Endothelial cell of umbilical vein (primary cell): Measurements from ENCODE around the gene JAKMIP1. TPM values are rescaled to one million over a fixed set of nuclear protein-coding genes. Genes with fewer than 3 reads are reported as not detected.

Source experiments
- BruUV-seq: library from RNA; stranded (reverse); fragments of 400-500 nt; replicated peaks from 2 replicates; lab custom pipeline; 2021; lab: Mats Ljungman, UMichigan
- CTCF ChIA-PET: fragments of 300-600, 350-600 bp; sonication (Branson Sonifier 250); formaldehyde crosslinking; loops from one replicate; lab custom pipeline; 2021; ENCODE audit warnings: antibody characterized with exemption, inconsistent platforms; lab: Charles Lee
- POLR2A ChIA-PET: fragments of 300-600, 350-600 bp; sonication (Branson Sonifier 250); formaldehyde crosslinking; loops from one replicate; lab custom pipeline; 2021; ENCODE audit warnings: antibody characterized with exemption, inconsistent platforms; lab: Charles Lee
- DNase-seq: peaks from one replicate; pipeline ENCODE4 v3.0.0-alpha.2; 2011; ENCODE audit warnings: low read depth, low spot score
- FAIRE-seq: peaks from 2 replicates; lab custom pipeline; 2011; peaks lifted over from hg19 to GRCh38; lab: Jason Lieb, UNC
- H2AFZ ChIP-seq: 2 replicates; pipeline ENCODE4 v1.6.0; 2012; ENCODE audit warnings: low read depth, low read length, control low read depth, inconsistent platforms
- H3K27ac ChIP-seq: 2 replicates; pipeline ENCODE4 v1.5.1; 2011; ENCODE audit warnings: low read depth, mild to moderate bottlenecking, control low read depth, low read length, moderate library complexity; ENCODE audit not compliant: insufficient read depth
- H3K27me3 ChIP-seq, 2 experiments: 2 replicates each; pipeline versions ENCODE4 v1.6.0 to v1.6.1; 2011; ENCODE audit warnings: low read length in 2 of 2, mixed read lengths in 1 of 2; ENCODE audit not compliant: control insufficient read depth in 2 of 2, insufficient read depth in 2 of 2
- H3K36me3 ChIP-seq, 2 experiments: 2 replicates in 1 of 2; 3 replicates in 1 of 2; pipeline ENCODE4 v1.5.1; 2011; ENCODE audit warnings: low read length in 2 of 2, mild to moderate bottlenecking in 1 of 2, moderate library complexity in 1 of 2; ENCODE audit not compliant: control insufficient read depth in 2 of 2, insufficient read depth in 2 of 2; ENCODE audit errors: extremely low read depth in 1 of 2
- H3K4me1 ChIP-seq: 3 replicates; pipeline ENCODE4 v1.5.1; 2011; ENCODE audit warnings: mild to moderate bottlenecking, low read length; ENCODE audit not compliant: control insufficient read depth, insufficient read depth; ENCODE audit errors: extremely low read depth
- H3K4me2 ChIP-seq: 2 replicates; pipeline ENCODE4 v1.6.1; 2011; ENCODE audit warnings: low read length, control low read depth, mixed read lengths; ENCODE audit not compliant: insufficient read depth
- H3K4me3 ChIP-seq, 3 experiments: fragments of 200-600 bp in 1 of 3; sonication (generic), shearing (Covaris generic) in 1 of 3; replicated peaks in 1 of 3; 2 replicates each; pipeline ENCODE4 v1.5.1; 2011 to 2016; ENCODE audit warnings: control low read depth in 3 of 3, low read length in 3 of 3, mild to moderate bottlenecking in 2 of 3, inconsistent platforms in 1 of 3, low read depth in 1 of 3, moderate library complexity in 1 of 3; ENCODE audit not compliant: insufficient read depth in 1 of 3
- H3K79me2 ChIP-seq: 2 replicates; pipeline ENCODE4 v1.6.0; 2012; ENCODE audit warnings: low read length, inconsistent platforms; ENCODE audit not compliant: control insufficient read depth, insufficient read depth
- H3K9ac ChIP-seq: replicated peaks from 2 replicates; pipeline ENCODE3; 2011; ENCODE audit warnings: low read length, control low read depth; ENCODE audit not compliant: insufficient read depth; ENCODE audit errors: extremely low read depth
- H3K9me1 ChIP-seq: replicated peaks from 3 replicates; pipeline ENCODE4 v1.6.0; 2011; ENCODE audit warnings: mild to moderate bottlenecking, low read length; ENCODE audit not compliant: control insufficient read depth, insufficient read depth; ENCODE audit errors: extremely low read depth
- H3K9me3 ChIP-seq: replicated peaks from 2 replicates; pipeline ENCODE4 v1.5.1; 2012; ENCODE audit warnings: low read length, inconsistent platforms; ENCODE audit not compliant: control insufficient read depth, insufficient read depth
- H4K20me1 ChIP-seq: replicated peaks from 2 replicates; pipeline ENCODE3; 2011; ENCODE audit warnings: mild to moderate bottlenecking, low read length; ENCODE audit not compliant: control insufficient read depth, insufficient read depth; ENCODE audit errors: extremely low read depth
- EZH2 ChIP-seq: IDR thresholded peaks from 2 replicates; pipeline ENCODE4 v1.6.1; 2012; ENCODE audit warnings: borderline replicate concordance, low read depth, mild to moderate bottlenecking, moderate library complexity, low read length, inconsistent platforms; ENCODE audit not compliant: severe bottlenecking
- FOS ChIP-seq: IDR thresholded peaks from 2 replicates; pipeline ENCODE4 v1.6.1; 2011; ENCODE audit warnings: mild to moderate bottlenecking, low read length, moderate library complexity, borderline replicate concordance; ENCODE audit not compliant: insufficient read depth
- JUN ChIP-seq: IDR thresholded peaks from 2 replicates; pipeline ENCODE4 v1.6.1; 2011; ENCODE audit warnings: borderline replicate concordance, low read depth; ENCODE audit not compliant: insufficient read length, insufficient read depth
- MAX ChIP-seq: IDR thresholded peaks from 2 replicates; pipeline ENCODE4 v1.6.1; 2011; ENCODE audit not compliant: insufficient read depth, insufficient read length
- POLR2AphosphoS5 ChIP-seq: IDR thresholded peaks from 2 replicates; pipeline ENCODE4 v1.6.1; 2012; ENCODE audit warnings: low read depth, mild to moderate bottlenecking, control low read depth, low read length, moderate library complexity; ENCODE audit not compliant: insufficient read depth
- dilution Hi-C: fragments of 300-500 bp; cut with MboI; formaldehyde crosslinking; loops from one replicate; pipeline ENCODE4 v1.15.0; 2019; ENCODE audit warnings: low sequenced_read_pairs; ENCODE audit not compliant: extremely low pct_ligation_motif_present
- intact Hi-C: fragments of 100-400 bp; cut with micrococcal nuclease; formaldehyde crosslinking; loops from one replicate; pipeline ENCODE4 v1.10.0; 2022
- polyA plus RNA-seq, 4 experiments: library from polyadenylated mRNA; depleted of rRNA in 3 of 4; stranded (reverse) in 3 of 4; unstranded in 1 of 4; fragments of >200 nt; gene quantifications; 2 replicates each; pipeline versions ENCODE4 v1.2.1 to v1.2.3, GENCODE V29; 2011 to 2012; ENCODE audit warnings: missing spikeins in 1 of 4
- total RNA-seq: library from RNA; stranded (reverse); gene quantifications from 2 replicates; pipeline ENCODE4 v1.2.3, GENCODE V29; 2021
- TF ChIP-seq, protein P1 (sequence below), 2 donors: IDR thresholded peaks; 1 replicate in 1 of 2; 2 replicates in 1 of 2; pipeline ENCODE4 v1.5.1; 2011; ENCODE audit warnings: low read length in 2 of 2, mild to moderate bottlenecking in 2 of 2, moderate library complexity in 2 of 2, control low read depth in 1 of 2, inconsistent platforms in 1 of 2, low read depth in 1 of 2; ENCODE audit not compliant: insufficient read depth in 1 of 2; ENCODE audit errors: extremely low read depth in 1 of 2

The JAKMIP1 gene
- total and polyA plus RNA-seq, 2 donors (not counting 3 experiments of a cell fraction or from before 2014, with no cell fraction given), result not detected

DNA sequence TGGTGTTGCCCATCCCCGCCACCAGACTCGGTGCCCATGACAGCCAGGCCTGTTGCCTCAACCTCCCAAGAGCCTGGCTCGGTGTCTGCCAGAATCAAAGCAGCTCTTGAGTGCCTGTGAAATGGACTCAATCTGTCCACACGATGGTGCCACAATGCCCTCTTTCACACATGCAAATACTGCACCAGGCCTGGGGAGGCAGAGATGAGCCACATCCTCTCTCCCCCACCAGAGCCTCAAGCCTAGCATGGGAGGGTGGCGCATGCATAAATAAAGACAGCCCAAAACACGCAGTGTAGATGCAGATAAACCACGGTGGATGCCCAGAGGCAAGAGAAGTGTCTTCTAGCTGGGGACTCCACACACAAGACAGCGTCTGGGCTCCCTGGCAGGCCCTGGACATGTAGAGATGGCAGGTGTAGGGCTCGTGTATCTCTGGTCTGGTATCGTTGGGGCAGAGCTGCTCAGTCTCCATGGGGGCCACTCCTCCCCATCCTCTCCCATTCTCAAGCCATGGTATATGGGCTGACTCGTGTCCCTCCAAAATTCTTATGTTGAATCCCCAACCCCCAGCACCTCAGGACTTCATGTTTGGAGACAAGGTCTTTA lies 65.6 kb downstream of the JAKMIP1 start:
- Histone ChIP-seq H2AFZ (no peak overlapping the region), H3K36me3 (no peaks in the 10 kb centered on the region), H3K79me2 (no peaks in the 10 kb centered on the region), H3K9me1 (no peaks in the 10 kb centered on the region), H3K9me3 (no peaks in the 10 kb centered on the region), H3K4me1 (no peaks in the 10 kb centered on the region), H3K27ac (no peak overlapping the region), H3K4me3 (no peak overlapping the region), H4K20me1 (no peaks in the 10 kb centered on the region), H3K27me3 (no peaks in the 10 kb centered on the region), H3K4me2 (no peak overlapping the region), H3K9ac (no peak overlapping the region)
- TF ChIP-seq JUN (no peak), MAX (no peak), EZH2 (no peak), FOS (no peak), POLR2AphosphoS5 (no peak)
- TF ChIP-seq, protein P1, sequence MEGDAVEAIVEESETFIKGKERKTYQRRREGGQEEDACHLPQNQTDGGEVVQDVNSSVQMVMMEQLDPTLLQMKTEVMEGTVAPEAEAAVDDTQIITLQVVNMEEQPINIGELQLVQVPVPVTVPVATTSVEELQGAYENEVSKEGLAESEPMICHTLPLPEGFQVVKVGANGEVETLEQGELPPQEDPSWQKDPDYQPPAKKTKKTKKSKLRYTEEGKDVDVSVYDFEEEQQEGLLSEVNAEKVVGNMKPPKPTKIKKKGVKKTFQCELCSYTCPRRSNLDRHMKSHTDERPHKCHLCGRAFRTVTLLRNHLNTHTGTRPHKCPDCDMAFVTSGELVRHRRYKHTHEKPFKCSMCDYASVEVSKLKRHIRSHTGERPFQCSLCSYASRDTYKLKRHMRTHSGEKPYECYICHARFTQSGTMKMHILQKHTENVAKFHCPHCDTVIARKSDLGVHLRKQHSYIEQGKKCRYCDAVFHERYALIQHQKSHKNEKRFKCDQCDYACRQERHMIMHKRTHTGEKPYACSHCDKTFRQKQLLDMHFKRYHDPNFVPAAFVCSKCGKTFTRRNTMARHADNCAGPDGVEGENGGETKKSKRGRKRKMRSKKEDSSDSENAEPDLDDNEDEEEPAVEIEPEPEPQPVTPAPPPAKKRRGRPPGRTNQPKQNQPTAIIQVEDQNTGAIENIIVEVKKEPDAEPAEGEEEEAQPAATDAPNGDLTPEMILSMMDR (IDR thresholded peaks at IDR 0.05; ENCODE audit: extremely low read depth in 1 of 2, insufficient read depth in 1 of 2, low read depth in 1 of 2, low read length in 2 of 2), result no peak
- intact Hi-C loops (no loop called here), dilution Hi-C loops (no loop called here)
- CTCF ChIA-PET, result no interaction called here
- FAIRE-seq (no peak), DNase-seq (no peak)
- BruUV-seq, result no TSS peak
- POLR2A ChIA-PET, result no interaction called here
